Ishikawa (cell line): Measurements from ENCODE around the gene MATN4.

Source experiments
- CEBPB ChIP-seq: IDR thresholded peaks from 2 replicates; pipeline ENCODE4 v1.6.1; 2012
- EGR1 ChIP-seq: IDR thresholded peaks from 2 replicates; pipeline ENCODE4 v1.6.1; 2012
- EP300 ChIP-seq: IDR thresholded peaks from 2 replicates; pipeline ENCODE4 v1.6.1; 2012; ENCODE audit warnings: borderline replicate concordance
- NFIC ChIP-seq: IDR thresholded peaks from 2 replicates; pipeline ENCODE4 v1.6.1; 2012
- RAD21 ChIP-seq: IDR thresholded peaks from 2 replicates; pipeline ENCODE4 v1.6.1; 2012; ENCODE audit warnings: low read depth
- TAF1 ChIP-seq: IDR thresholded peaks from 2 replicates; pipeline ENCODE4 v1.6.1; 2012; ENCODE audit warnings: low read depth, mild to moderate bottlenecking
- TEAD4 ChIP-seq: IDR thresholded peaks from 2 replicates; pipeline ENCODE4 v1.6.1; 2012
- ZBTB7A ChIP-seq: IDR thresholded peaks from 2 replicates; pipeline ENCODE4 v1.6.1; 2012; ENCODE audit warnings: low read depth
- TF ChIP-seq, protein P1 (sequence below): IDR thresholded peaks from 2 replicates; pipeline ENCODE4 v1.6.1; 2012; ENCODE audit warnings: low read depth, mild to moderate bottlenecking
- TF ChIP-seq, protein P2 (sequence below): IDR thresholded peaks from 2 replicates; pipeline ENCODE4 v1.6.1; 2012

DNA sequence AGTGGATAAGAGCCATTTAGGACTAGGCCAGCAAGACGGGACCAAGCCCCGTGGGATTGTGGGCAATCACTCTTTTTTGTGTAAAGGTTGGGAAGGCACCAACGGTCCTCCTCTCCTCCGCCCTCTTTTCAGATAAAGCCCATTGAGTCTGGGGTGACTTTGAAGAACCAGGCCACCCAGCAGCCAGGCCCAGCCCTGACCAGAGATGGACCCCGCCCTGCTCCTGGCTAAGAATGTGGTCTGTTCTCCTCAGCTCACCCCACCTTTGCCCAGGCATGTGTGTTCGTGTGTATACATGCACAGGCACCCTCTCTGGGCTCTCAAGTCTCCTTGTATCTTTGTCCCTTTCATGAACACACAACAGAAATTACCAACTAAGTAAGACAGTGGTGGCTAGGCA is 31.0 kb upstream of the MATN4 start:
- TF ChIP-seq RAD21: no peak
- TF ChIP-seq ZBTB7A: no peak
- TF ChIP-seq NFIC: no peak
- TF ChIP-seq EGR1: no peak
- TF ChIP-seq EP300: no peak
- TF ChIP-seq, protein P1, sequence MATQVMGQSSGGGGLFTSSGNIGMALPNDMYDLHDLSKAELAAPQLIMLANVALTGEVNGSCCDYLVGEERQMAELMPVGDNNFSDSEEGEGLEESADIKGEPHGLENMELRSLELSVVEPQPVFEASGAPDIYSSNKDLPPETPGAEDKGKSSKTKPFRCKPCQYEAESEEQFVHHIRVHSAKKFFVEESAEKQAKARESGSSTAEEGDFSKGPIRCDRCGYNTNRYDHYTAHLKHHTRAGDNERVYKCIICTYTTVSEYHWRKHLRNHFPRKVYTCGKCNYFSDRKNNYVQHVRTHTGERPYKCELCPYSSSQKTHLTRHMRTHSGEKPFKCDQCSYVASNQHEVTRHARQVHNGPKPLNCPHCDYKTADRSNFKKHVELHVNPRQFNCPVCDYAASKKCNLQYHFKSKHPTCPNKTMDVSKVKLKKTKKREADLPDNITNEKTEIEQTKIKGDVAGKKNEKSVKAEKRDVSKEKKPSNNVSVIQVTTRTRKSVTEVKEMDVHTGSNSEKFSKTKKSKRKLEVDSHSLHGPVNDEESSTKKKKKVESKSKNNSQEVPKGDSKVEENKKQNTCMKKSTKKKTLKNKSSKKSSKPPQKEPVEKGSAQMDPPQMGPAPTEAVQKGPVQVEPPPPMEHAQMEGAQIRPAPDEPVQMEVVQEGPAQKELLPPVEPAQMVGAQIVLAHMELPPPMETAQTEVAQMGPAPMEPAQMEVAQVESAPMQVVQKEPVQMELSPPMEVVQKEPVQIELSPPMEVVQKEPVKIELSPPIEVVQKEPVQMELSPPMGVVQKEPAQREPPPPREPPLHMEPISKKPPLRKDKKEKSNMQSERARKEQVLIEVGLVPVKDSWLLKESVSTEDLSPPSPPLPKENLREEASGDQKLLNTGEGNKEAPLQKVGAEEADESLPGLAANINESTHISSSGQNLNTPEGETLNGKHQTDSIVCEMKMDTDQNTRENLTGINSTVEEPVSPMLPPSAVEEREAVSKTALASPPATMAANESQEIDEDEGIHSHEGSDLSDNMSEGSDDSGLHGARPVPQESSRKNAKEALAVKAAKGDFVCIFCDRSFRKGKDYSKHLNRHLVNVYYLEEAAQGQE: no peak
- TF ChIP-seq, protein P2, sequence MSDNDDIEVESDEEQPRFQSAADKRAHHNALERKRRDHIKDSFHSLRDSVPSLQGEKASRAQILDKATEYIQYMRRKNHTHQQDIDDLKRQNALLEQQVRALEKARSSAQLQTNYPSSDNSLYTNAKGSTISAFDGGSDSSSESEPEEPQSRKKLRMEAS: no peak
- TF ChIP-seq CEBPB: no peak
- TF ChIP-seq TEAD4: no peak
- TF ChIP-seq TAF1: no peak
